Liver (tissue), 3 donors: ENCODE data around the gene CMTM8.

Experiments used
- EGR1 ChIP-seq, 2 donors: IDR thresholded peaks; 2 replicates each; pipeline ENCODE4 v1.6.1; 2016 to 2018; ENCODE audit warnings: antibody characterized with exemption in 2 of 2, low read depth in 2 of 2
- GABPA ChIP-seq, 2 donors: IDR thresholded peaks in 1 of 2; conservative IDR thresholded peaks in 1 of 2; 2 replicates each; pipeline ENCODE4 v1.6.1; 2016; ENCODE audit warnings: antibody characterized with exemption in 2 of 2, mild to moderate bottlenecking in 1 of 2, moderate library complexity in 1 of 2
- JUND ChIP-seq, 2 donors: IDR thresholded peaks; 2 replicates each; pipeline ENCODE4 v1.6.1; 2016; ENCODE audit warnings: antibody characterized with exemption in 2 of 2
- RAD21 ChIP-seq, 2 donors: IDR thresholded peaks; 2 replicates each; pipeline ENCODE4 v1.6.1; 2016; ENCODE audit warnings: antibody characterized with exemption in 2 of 2, mild to moderate bottlenecking in 2 of 2
- RXRA ChIP-seq, 2 donors: IDR thresholded peaks; 2 replicates each; pipeline ENCODE4 v1.6.1; 2017 to 2018; ENCODE audit warnings: antibody characterized with exemption in 2 of 2, mild to moderate bottlenecking in 1 of 2
- SP1 ChIP-seq: IDR thresholded peaks from 2 replicates; pipeline ENCODE4 v1.6.1; 2018; ENCODE audit warnings: antibody characterized with exemption, mild to moderate bottlenecking
- YY1 ChIP-seq: IDR thresholded peaks from 2 replicates; pipeline ENCODE4 v1.6.1; 2016; ENCODE audit warnings: antibody characterized with exemption, mild to moderate bottlenecking
- TF ChIP-seq, protein P1 (sequence below): fragments of 150-350 bp; IDR thresholded peaks from 2 replicates; pipeline ENCODE4 v1.5.1; 2017; ENCODE audit warnings: improper control_type of control experiment, low read depth, low read length; ENCODE audit not compliant: missing input control
- TF ChIP-seq, protein P2 (sequence below): IDR thresholded peaks from 2 replicates; pipeline ENCODE4 v1.6.1; 2016; ENCODE audit warnings: antibody characterized with exemption
- TF ChIP-seq, protein P3 (sequence below): IDR thresholded peaks from 2 replicates; pipeline ENCODE4 v1.6.1; 2016; ENCODE audit warnings: antibody characterized with exemption
- TF ChIP-seq, protein P4 (sequence below): IDR thresholded peaks from 2 replicates; pipeline ENCODE4 v1.6.1; 2016; ENCODE audit warnings: antibody characterized with exemption, mild to moderate bottlenecking
- donor health status: healthy.
- donor health status: healthy.

DNA sequence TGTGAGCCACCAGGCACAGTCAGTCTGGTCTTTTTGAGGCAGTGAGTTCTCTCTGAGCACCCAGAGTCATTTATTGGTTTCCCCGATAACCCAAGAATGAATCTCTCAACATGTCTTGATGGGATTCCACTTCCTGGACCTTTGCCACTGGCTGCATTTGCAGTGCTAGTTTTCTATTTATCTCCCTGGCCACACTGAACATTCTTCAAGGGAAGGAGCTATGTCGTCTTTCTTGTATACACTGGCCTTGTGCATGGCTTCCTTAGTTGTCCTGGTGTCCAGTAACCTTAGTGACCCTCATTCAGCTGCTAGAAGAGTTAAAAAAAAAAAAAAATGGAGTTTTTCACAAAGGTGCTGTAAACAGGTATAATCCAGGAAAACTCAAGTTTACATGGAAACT, 88.3 kb downstream of the CMTM8 start:
- TF ChIP-seq, protein P1, sequence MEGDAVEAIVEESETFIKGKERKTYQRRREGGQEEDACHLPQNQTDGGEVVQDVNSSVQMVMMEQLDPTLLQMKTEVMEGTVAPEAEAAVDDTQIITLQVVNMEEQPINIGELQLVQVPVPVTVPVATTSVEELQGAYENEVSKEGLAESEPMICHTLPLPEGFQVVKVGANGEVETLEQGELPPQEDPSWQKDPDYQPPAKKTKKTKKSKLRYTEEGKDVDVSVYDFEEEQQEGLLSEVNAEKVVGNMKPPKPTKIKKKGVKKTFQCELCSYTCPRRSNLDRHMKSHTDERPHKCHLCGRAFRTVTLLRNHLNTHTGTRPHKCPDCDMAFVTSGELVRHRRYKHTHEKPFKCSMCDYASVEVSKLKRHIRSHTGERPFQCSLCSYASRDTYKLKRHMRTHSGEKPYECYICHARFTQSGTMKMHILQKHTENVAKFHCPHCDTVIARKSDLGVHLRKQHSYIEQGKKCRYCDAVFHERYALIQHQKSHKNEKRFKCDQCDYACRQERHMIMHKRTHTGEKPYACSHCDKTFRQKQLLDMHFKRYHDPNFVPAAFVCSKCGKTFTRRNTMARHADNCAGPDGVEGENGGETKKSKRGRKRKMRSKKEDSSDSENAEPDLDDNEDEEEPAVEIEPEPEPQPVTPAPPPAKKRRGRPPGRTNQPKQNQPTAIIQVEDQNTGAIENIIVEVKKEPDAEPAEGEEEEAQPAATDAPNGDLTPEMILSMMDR = no peak
- no peak for TF ChIP-seq YY1
- no peak for TF ChIP-seq RXRA (IDR thresholded peaks at IDR 0.05)
- no peak for TF ChIP-seq JUND (IDR thresholded peaks at IDR 0.05)
- TF ChIP-seq RAD21 (IDR thresholded peaks at IDR 0.05) = no peak
- no peak for TF ChIP-seq EGR1 (IDR thresholded peaks at IDR 0.05; ENCODE audit: low read depth in 2 of 2)
- TF ChIP-seq SP1 = no peak
- TF ChIP-seq, protein P2, sequence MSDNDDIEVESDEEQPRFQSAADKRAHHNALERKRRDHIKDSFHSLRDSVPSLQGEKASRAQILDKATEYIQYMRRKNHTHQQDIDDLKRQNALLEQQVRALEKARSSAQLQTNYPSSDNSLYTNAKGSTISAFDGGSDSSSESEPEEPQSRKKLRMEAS = no peak
- TF ChIP-seq, protein P3, sequence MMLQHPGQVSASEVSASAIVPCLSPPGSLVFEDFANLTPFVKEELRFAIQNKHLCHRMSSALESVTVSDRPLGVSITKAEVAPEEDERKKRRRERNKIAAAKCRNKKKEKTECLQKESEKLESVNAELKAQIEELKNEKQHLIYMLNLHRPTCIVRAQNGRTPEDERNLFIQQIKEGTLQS = no peak
- TF ChIP-seq GABPA (IDR thresholded peaks at IDR 0.05 in 1 of 2, conservative IDR thresholded peaks at IDR 0.05 in 1 of 2) = no peak
- TF ChIP-seq, protein P4, sequence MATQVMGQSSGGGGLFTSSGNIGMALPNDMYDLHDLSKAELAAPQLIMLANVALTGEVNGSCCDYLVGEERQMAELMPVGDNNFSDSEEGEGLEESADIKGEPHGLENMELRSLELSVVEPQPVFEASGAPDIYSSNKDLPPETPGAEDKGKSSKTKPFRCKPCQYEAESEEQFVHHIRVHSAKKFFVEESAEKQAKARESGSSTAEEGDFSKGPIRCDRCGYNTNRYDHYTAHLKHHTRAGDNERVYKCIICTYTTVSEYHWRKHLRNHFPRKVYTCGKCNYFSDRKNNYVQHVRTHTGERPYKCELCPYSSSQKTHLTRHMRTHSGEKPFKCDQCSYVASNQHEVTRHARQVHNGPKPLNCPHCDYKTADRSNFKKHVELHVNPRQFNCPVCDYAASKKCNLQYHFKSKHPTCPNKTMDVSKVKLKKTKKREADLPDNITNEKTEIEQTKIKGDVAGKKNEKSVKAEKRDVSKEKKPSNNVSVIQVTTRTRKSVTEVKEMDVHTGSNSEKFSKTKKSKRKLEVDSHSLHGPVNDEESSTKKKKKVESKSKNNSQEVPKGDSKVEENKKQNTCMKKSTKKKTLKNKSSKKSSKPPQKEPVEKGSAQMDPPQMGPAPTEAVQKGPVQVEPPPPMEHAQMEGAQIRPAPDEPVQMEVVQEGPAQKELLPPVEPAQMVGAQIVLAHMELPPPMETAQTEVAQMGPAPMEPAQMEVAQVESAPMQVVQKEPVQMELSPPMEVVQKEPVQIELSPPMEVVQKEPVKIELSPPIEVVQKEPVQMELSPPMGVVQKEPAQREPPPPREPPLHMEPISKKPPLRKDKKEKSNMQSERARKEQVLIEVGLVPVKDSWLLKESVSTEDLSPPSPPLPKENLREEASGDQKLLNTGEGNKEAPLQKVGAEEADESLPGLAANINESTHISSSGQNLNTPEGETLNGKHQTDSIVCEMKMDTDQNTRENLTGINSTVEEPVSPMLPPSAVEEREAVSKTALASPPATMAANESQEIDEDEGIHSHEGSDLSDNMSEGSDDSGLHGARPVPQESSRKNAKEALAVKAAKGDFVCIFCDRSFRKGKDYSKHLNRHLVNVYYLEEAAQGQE = no peak
